ENCODE measurements around the gene PLEKHF1. TPM values are rescaled to one million over a fixed set of nuclear protein-coding genes. Genes with fewer than 3 reads are reported as not detected.
"Not testable (repeated sequence)": the region's sequence is repeated elsewhere in the genome, so short reads cannot be mapped to it uniquely, and the experiment has no call there.

Gene PLEKHF1
- total RNA-seq, 2 experiments from 2014 or later: 53.1 to 53.9 TPM

- H3K4me1 Mint-ChIP-seq: peaks cover 80% of the 10 kb centered on the region
- H3K36me3 Mint-ChIP-seq (ENCODE audit: low read depth): peaks cover 77% of the 10 kb centered on the region
- H3K27me3 Mint-ChIP-seq: no peaks in the 10 kb centered on the region
- H3K4me3 Mint-ChIP-seq: peak overlapping the region; percentile 7
- H3K27ac Mint-ChIP-seq: peak overlapping the region; percentile 97
- POLR2A ChIA-PET: interaction anchor here (0.6 to 0.7 kb wide), 2 partner anchors 46 to 70 kb away, joined by 3 to 4 read pairs; no protein-coding TSS in a partner anchor
- DNase-seq: no peak
- CTCF ChIA-PET: interaction anchor here (1.6 to 4.1 kb wide), 4 partner anchors 8 to 61 kb away, joined by 4 to 96 read pairs (median 74); partner anchors contain the start of genes C19orf12 and POP4
- no peaks in the 10 kb centered on the region for H3K9me3 Mint-ChIP-seq
Measured at GRCh38 chr19:29670255-29670654, 5.0 kb downstream of the PLEKHF1 start.

GRCh38 chr19:29671026-29671392 is 5.7 kb downstream of the PLEKHF1 start:
- DNase-seq, H3K9me3 Mint-ChIP-seq, H3K27me3 Mint-ChIP-seq: not testable (repeated sequence)
- Mint-ChIP-seq H3K36me3 (ENCODE audit: low read depth) (peaks cover 82% of the 10 kb centered on the region), H3K4me3 (peak overlapping the region; percentile 65), H3K4me1 (peaks cover 88% of the 10 kb centered on the region), H3K27ac (peak overlapping the region; percentile 97)
- POLR2A ChIA-PET: interaction anchor here (0.9 to 4.7 kb wide), 10 partner anchors 8 to 334 kb away, joined by 3 to 108 read pairs (median 12); partner anchors contain the start of genes C19orf12 and POP4
- CTCF ChIA-PET: interaction anchor here (0.8 to 4.1 kb wide), 12 partner anchors 9 to 165 kb away, joined by 3 to 96 read pairs (median 7); partner anchors contain the start of genes C19orf12 and POP4

GRCh38 chr19:29671393-29672160 is 6.3 kb downstream of the PLEKHF1 start:
- Mint-ChIP-seq H3K36me3 (ENCODE audit: low read depth) (peaks cover 84% of the 10 kb centered on the region), H3K4me3 (peak overlapping the region; percentile 65), H3K9me3 (no peaks in the 10 kb centered on the region), H3K4me1 (peaks cover 93% of the 10 kb centered on the region), H3K27me3 (no peaks in the 10 kb centered on the region), H3K27ac (peak overlapping the region; percentile 97)
- peak; percentile 94 for DNase-seq
- CTCF ChIA-PET: interaction anchor here (0.6 to 4.1 kb wide), 17 partner anchors 8 to 270 kb away, joined by 3 to 96 read pairs (median 6); partner anchors contain the start of genes C19orf12, POP4 and URI1
- POLR2A ChIA-PET: interaction anchor here (0.9 to 4.7 kb wide), 14 partner anchors 9 to 334 kb away, joined by 3 to 108 read pairs (median 6); partner anchors contain the start of genes C19orf12 and POP4

GRCh38 chr19:29672319-29672932 is 7.2 kb downstream of the PLEKHF1 start:
- H3K9me3 Mint-ChIP-seq: no peaks in the 10 kb centered on the region

GRCh38 chr19:29672933-29673336 is 7.7 kb downstream of the PLEKHF1 start:
- Mint-ChIP-seq H3K36me3 (ENCODE audit: low read depth) (peaks cover 79% of the 10 kb centered on the region), H3K4me1 (peaks cover 90% of the 10 kb centered on the region), H3K27ac (peak overlapping the region; percentile 97), H3K4me3 (peak overlapping the region; percentile 65), H3K9me3 (no peaks in the 10 kb centered on the region), H3K27me3 (no peaks in the 10 kb centered on the region)
- ChIA-PET POLR2A (interaction anchor here (0.8 to 4.7 kb wide), 17 partner anchors 8 to 269 kb away, joined by 3 to 108 read pairs (median 6); partner anchors contain the start of genes C19orf12, POP4 and URI1), CTCF (interaction anchor here (1.0 to 4.1 kb wide), 10 partner anchors 8 to 64 kb away, joined by 3 to 96 read pairs (median 7); partner anchors contain the start of genes C19orf12, PLEKHF1 and POP4)
- peak; percentile 89 for DNase-seq

More at GRCh38 chr19:29672319-29672932, 7.2 kb downstream of the PLEKHF1 start:
- DNase-seq: no peak
- H3K27me3 Mint-ChIP-seq: no peaks in the 10 kb centered on the region
- peaks cover 93% of the 10 kb centered on the region for H3K4me1 Mint-ChIP-seq
- H3K36me3 Mint-ChIP-seq (ENCODE audit: low read depth): peaks cover 83% of the 10 kb centered on the region
- H3K4me3 Mint-ChIP-seq: peak overlapping the region; percentile 65
- POLR2A ChIA-PET: interaction anchor here (0.9 to 4.7 kb wide), 20 partner anchors 9 to 333 kb away, joined by 3 to 108 read pairs (median 6); partner anchors contain the start of genes C19orf12, POP4 and URI1
- H3K27ac Mint-ChIP-seq: peak overlapping the region; percentile 97
- CTCF ChIA-PET: interaction anchor here (0.6 to 4.1 kb wide), 16 partner anchors 8 to 270 kb away, joined by 3 to 96 read pairs (median 6); partner anchors contain the start of genes C19orf12, PLEKHF1, POP4 and URI1

GRCh38 chr19:29673451-29674371 is 8.4 kb downstream of the PLEKHF1 start:
- Mint-ChIP-seq H3K4me3 (peak overlapping the region; percentile 65), H3K9me3 (no peaks in the 10 kb centered on the region), H3K4me1 (peaks cover 87% of the 10 kb centered on the region), H3K36me3 (ENCODE audit: low read depth) (peaks cover 75% of the 10 kb centered on the region), H3K27me3 (no peaks in the 10 kb centered on the region), H3K27ac (peak overlapping the region; percentile 97)
- no peak for DNase-seq
- ChIA-PET POLR2A (interaction anchor here (0.8 to 9.0 kb wide), 13 partner anchors 7 to 158 kb away, joined by 3 to 108 read pairs (median 6); partner anchors contain the start of genes C19orf12, PLEKHF1 and POP4), CTCF (interaction anchor here (1.0 to 4.1 kb wide), 7 partner anchors 9 to 65 kb away, joined by 3 to 96 read pairs (median 23); partner anchors contain the start of genes C19orf12, PLEKHF1 and POP4)

GRCh38 chr19:29674374-29675119 is 9.3 kb downstream of the PLEKHF1 start:
- no peak for DNase-seq
- peaks cover 73% of the 10 kb centered on the region for H3K36me3 Mint-ChIP-seq (ENCODE audit: low read depth)
- H3K27me3 Mint-ChIP-seq: no peaks in the 10 kb centered on the region
- ChIA-PET POLR2A (interaction anchor here (0.9 to 9.0 kb wide), 5 partner anchors 7 to 68 kb away, joined by 3 to 108 read pairs (median 76); partner anchors contain the start of genes C19orf12, PLEKHF1 and POP4), CTCF (interaction anchor here (1.9 to 4.1 kb wide), 3 partner anchors 10 to 66 kb away, joined by 6 to 96 read pairs (median 85); partner anchors contain the start of genes PLEKHF1 and POP4)
- no peak overlapping the region for H3K27ac Mint-ChIP-seq
- H3K4me1 Mint-ChIP-seq: peaks cover 82% of the 10 kb centered on the region
- H3K4me3 Mint-ChIP-seq: no peak overlapping the region
- no peaks in the 10 kb centered on the region for H3K9me3 Mint-ChIP-seq

- ChIA-PET CTCF (no interaction called here), POLR2A (interaction anchor here (0.9 to 9.0 kb wide), 5 partner anchors 8 to 69 kb away, joined by 3 to 108 read pairs (median 76); partner anchors contain the start of genes C19orf12, PLEKHF1 and POP4)
- no peak overlapping the region for H3K4me3 Mint-ChIP-seq
- no peaks in the 10 kb centered on the region for H3K27me3 Mint-ChIP-seq
- peaks cover 71% of the 10 kb centered on the region for H3K36me3 Mint-ChIP-seq (ENCODE audit: low read depth)
- no peaks in the 10 kb centered on the region for H3K9me3 Mint-ChIP-seq
- H3K27ac Mint-ChIP-seq: peak overlapping the region; percentile 47
- DNase-seq: no peak
- peaks cover 82% of the 10 kb centered on the region for H3K4me1 Mint-ChIP-seq
Measured at GRCh38 chr19:29675120-29675649, 9.9 kb downstream of the PLEKHF1 start.

GRCh38 chr19:29675650-29676186 is 10.5 kb downstream of the PLEKHF1 start:
- H3K27me3 Mint-ChIP-seq: no peaks in the 10 kb centered on the region
- H3K36me3 Mint-ChIP-seq (ENCODE audit: low read depth): peaks cover 66% of the 10 kb centered on the region
- H3K4me3 Mint-ChIP-seq: no peak overlapping the region
- H3K9me3 Mint-ChIP-seq: no peaks in the 10 kb centered on the region
- POLR2A ChIA-PET: interaction anchor here (4.7 to 9.0 kb wide), 2 partner anchors 9 to 38 kb away, joined by 80 to 108 read pairs; partner anchors contain the start of genes C19orf12 and PLEKHF1
- DNase-seq: no peak
- H3K27ac Mint-ChIP-seq: peak overlapping the region; percentile 47
- CTCF ChIA-PET: no interaction called here
- peaks cover 81% of the 10 kb centered on the region for H3K4me1 Mint-ChIP-seq

- H3K36me3 Mint-ChIP-seq (ENCODE audit: low read depth): peaks cover 62% of the 10 kb centered on the region
- ChIA-PET POLR2A (interaction anchor here (1.4 to 9.0 kb wide), 3 partner anchors 10 to 38 kb away, joined by 4 to 80 read pairs (median 53); partner anchors contain the start of genes C19orf12 and PLEKHF1), CTCF (interaction anchor here (0.6 to 5.8 kb wide), 2 partner anchors 9 to 69 kb away, joined by 3 to 28 read pairs; no protein-coding TSS in a partner anchor)
- peaks cover 81% of the 10 kb centered on the region for H3K4me1 Mint-ChIP-seq
- H3K4me3 Mint-ChIP-seq: no peak overlapping the region
- DNase-seq: no peak
- H3K9me3 Mint-ChIP-seq: no peaks in the 10 kb centered on the region
- H3K27ac Mint-ChIP-seq: peak overlapping the region; percentile 75
- H3K27me3 Mint-ChIP-seq: no peaks in the 10 kb centered on the region
Measured at GRCh38 chr19:29676586-29676985, 11.3 kb downstream of the PLEKHF1 start.

All from activated CD4-positive, alpha-beta memory T cell treated with anti-CD3 and anti-CD28 coated beads, Interleukin-2, amount 10 ng/mL, durations not matched to agents 7 days and 5 days (primary cell).